ENCODE results near the gene AKAP14.
"Not testable (repeated sequence)": the region's sequence is repeated elsewhere in the genome, so short reads cannot be mapped to it uniquely, and the experiment has no call there.

- TF ChIP-seq POLR2A (IDR thresholded peaks at IDR 0.05; ENCODE audit: low read length); GATA1 (IDR thresholded peaks at IDR 0.05; ENCODE audit: low read depth, low read length): not testable (repeated sequence)
Measured at GRCh38 chrX:119966837-119967236, 71.1 kb downstream of the AKAP14 start.

Data from erythroblast (primary cell).